ENCODE results near the gene CFP.

Gene CFP

DNA sequence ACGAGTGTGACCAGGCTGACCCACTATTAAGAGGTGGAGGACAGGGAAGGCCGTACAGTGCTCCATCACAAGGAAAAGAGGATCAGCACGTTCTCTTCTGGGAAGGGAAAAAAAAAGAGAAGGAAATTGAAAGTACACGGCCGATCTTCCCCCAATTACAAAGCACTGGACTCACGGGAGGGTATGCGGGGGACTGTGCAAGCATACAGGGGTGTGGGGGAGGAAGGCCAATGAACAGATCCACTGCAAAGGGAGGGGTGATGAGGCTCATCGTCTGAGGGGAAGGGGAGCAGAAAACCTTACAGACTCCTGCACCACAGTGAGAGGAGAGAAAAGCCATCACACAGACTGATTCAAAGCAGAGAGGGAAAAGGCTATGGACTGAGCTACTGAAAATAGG lies 19.5 kb upstream of the CFP start:
- peak overlapping the region; percentile 83 for H3K4me3 ChIP-seq (ENCODE audit: low read depth, low read length)
- TF ChIP-seq, protein P1, sequence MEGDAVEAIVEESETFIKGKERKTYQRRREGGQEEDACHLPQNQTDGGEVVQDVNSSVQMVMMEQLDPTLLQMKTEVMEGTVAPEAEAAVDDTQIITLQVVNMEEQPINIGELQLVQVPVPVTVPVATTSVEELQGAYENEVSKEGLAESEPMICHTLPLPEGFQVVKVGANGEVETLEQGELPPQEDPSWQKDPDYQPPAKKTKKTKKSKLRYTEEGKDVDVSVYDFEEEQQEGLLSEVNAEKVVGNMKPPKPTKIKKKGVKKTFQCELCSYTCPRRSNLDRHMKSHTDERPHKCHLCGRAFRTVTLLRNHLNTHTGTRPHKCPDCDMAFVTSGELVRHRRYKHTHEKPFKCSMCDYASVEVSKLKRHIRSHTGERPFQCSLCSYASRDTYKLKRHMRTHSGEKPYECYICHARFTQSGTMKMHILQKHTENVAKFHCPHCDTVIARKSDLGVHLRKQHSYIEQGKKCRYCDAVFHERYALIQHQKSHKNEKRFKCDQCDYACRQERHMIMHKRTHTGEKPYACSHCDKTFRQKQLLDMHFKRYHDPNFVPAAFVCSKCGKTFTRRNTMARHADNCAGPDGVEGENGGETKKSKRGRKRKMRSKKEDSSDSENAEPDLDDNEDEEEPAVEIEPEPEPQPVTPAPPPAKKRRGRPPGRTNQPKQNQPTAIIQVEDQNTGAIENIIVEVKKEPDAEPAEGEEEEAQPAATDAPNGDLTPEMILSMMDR (IDR thresholded peaks at IDR 0.05; ENCODE audit: insufficient read depth, low read depth, low read length, missing control alignments) = no peak
- no peak for DNase-seq (ENCODE audit: low read depth)

DNA sequence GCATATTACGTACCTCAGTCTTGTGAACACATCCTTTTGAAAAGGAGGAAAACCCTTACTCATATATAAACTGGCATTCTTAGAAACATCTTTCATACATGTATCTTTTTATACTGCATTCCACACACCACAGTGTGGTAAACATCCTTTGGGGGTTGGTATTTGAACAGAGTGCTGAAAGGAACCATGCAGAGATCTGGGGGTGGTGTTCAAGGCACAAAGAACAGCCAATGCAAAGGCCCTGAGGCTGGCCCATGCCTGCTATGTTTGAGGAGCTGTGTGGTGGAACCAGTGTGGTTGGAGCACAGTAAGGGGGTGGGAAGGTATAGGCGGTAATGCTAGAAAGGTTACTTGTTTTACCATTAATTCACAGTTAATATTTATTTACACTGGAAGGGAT lies 18.6 kb upstream of the CFP start:
- H3K4me3 ChIP-seq (ENCODE audit: low read depth, low read length) = peak overlapping the region; percentile 83
- no peak for DNase-seq (ENCODE audit: low read depth)
- TF ChIP-seq, protein P1 (IDR thresholded peaks at IDR 0.05; ENCODE audit: insufficient read depth, low read depth, low read length, missing control alignments) = no peak

- no peak for DNase-seq (ENCODE audit: low read depth)
- TF ChIP-seq, protein P1 (IDR thresholded peaks at IDR 0.05; ENCODE audit: insufficient read depth, low read depth, low read length, missing control alignments) = no peak
- H3K4me3 ChIP-seq (ENCODE audit: low read depth, low read length) = no peak overlapping the region
These were observed 16.9 kb upstream of the CFP start for GRCh38 chrX:47646636-47647035.

- TF ChIP-seq, protein P1 (IDR thresholded peaks at IDR 0.05; ENCODE audit: insufficient read depth, low read depth, low read length, missing control alignments) = no peak
- no peak for DNase-seq (ENCODE audit: low read depth)
- H3K4me3 ChIP-seq (ENCODE audit: low read depth, low read length) = no peak overlapping the region
These were observed 15.8 kb upstream of the CFP start for GRCh38 chrX:47645530-47645929.

DNA sequence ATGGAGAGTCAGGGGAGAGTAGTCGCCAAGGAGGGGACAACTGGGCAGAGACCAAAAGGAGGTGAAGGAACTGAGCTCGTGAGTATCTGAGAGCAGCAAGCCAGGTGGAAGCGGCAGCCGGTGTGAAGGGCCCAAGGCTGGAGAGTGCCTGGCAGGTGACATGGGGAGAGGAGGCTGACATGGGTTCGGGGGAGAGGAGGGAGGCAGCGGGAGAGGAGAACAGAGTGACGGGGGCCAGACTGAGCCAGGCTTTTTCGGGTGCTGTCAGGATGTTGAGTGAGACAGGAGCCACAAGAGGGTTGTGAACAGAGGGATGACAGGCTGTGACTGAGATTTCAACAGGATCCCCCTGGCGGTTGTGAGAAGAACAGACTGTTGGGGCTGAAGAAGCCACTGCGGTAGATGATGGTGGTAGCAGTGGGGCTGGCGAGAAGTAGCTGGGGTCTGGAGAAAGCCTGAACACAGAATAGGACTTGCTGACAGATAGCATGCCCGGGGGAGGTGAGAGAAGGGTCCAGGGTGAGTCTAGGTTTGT lies 14.9 kb upstream of the CFP start:
- DNase-seq (ENCODE audit: low read depth) = no peak
- TF ChIP-seq, protein P1 (IDR thresholded peaks at IDR 0.05; ENCODE audit: insufficient read depth, low read depth, low read length, missing control alignments) = peak; percentile 27
- no peak overlapping the region for H3K4me3 ChIP-seq (ENCODE audit: low read depth, low read length)

GRCh38 chrX:47643926-47644325 lies 14.2 kb upstream of the CFP start:
- H3K4me3 ChIP-seq (ENCODE audit: low read depth, low read length) = no peak overlapping the region
- TF ChIP-seq, protein P1 (IDR thresholded peaks at IDR 0.05; ENCODE audit: insufficient read depth, low read depth, low read length, missing control alignments) = peak; percentile 18
- no peak for DNase-seq (ENCODE audit: low read depth)

DNA sequence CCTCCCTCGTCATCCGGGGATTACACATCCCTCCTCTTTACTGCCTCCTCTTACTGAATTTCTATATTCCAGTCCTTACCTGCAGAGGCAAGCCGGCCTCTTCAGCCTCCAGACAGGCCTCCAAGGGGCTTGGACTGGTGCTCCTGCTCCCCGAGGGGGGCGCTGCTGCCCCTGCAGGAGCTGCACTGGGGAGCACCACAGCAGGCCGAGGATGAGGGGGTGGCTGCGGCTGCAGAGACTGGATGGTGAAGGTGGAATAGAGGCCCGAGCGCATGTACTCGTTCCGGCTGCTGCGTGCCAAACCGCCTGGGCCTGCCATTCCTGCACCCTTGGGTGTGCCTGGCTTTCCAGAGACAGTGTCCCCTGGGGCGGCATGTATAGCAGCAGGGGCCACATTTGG lies 9.1 kb upstream of the CFP start:
- H3K4me3 ChIP-seq (ENCODE audit: low read depth, low read length) = no peak overlapping the region
- TF ChIP-seq, protein P1 (IDR thresholded peaks at IDR 0.05; ENCODE audit: insufficient read depth, low read depth, low read length, missing control alignments) = no peak
- DNase-seq (ENCODE audit: low read depth) = no peak
